IMR-90 (cell line): ENCODE measurements around the gene PPP4C. TPM values are rescaled to one million over a fixed set of nuclear protein-coding genes. Genes with fewer than 3 reads are reported as not detected.

Experiments used
- ATAC-seq: fragments of 200-7000 bp; cut with Tn5 transposase; 2 replicates; pipeline ENCODE4 v1.9.1; 2020; ENCODE audit warnings: low read depth, mild to moderate bottlenecking, moderate library complexity
- BruUV-seq: library from RNA; stranded (reverse); fragments of 400-500 nt; replicated peaks from 2 replicates; lab custom pipeline; 2021; lab: Mats Ljungman, UMichigan
- CTCF ChIA-PET: fragments of 300-600 bp; formaldehyde crosslinking; extraction: SDS; loops from one replicate; lab custom pipeline; 2021; ENCODE audit warnings: antibody characterized with exemption; lab: Yijun Ruan, JAX
- POLR2A ChIA-PET: fragments of 300-600 bp; sonication (Branson Sonifier 250); formaldehyde crosslinking; loops from one replicate; lab custom pipeline; 2022; ENCODE audit warnings: antibody characterized with exemption; ENCODE audit not compliant: unreplicated experiment; lab: Charles Lee
- DNase-seq: peaks from one replicate; pipeline ENCODE4 v3.0.0; 2013
- H2AFZ ChIP-seq: replicated peaks from 2 replicates; pipeline ENCODE3; 2013; ENCODE audit warnings: low read length, mild to moderate bottlenecking; ENCODE audit not compliant: poor library complexity
- H2AK5ac ChIP-seq: 2 replicates; pipeline ENCODE4 v1.6.1; 2013; ENCODE audit warnings: low read depth, low read length, inconsistent platforms
- H2AK9ac ChIP-seq: replicated peaks from 2 replicates; pipeline ENCODE3; 2013; ENCODE audit warnings: mild to moderate bottlenecking, low read depth, low read length, moderate library complexity; ENCODE audit not compliant: poor library complexity
- H2BK120ac ChIP-seq: 2 replicates; pipeline ENCODE4 v1.6.1; 2013; ENCODE audit warnings: low read depth, low read length, inconsistent platforms
- H2BK15ac ChIP-seq: 3 replicates; pipeline ENCODE4 v1.6.1; 2013; ENCODE audit warnings: low read depth, low read length, inconsistent platforms
- H2BK20ac ChIP-seq: 2 replicates; pipeline ENCODE4 v1.6.1; 2013; ENCODE audit warnings: low read depth, mild to moderate bottlenecking, inconsistent platforms, low read length, moderate library complexity
- H2BK5ac ChIP-seq: 2 replicates; pipeline ENCODE4 v1.6.1; 2013; ENCODE audit warnings: mild to moderate bottlenecking, low read depth, low read length, inconsistent platforms; ENCODE audit not compliant: poor library complexity, severe bottlenecking
- H3K14ac ChIP-seq: replicated peaks from 2 replicates; pipeline ENCODE4 v1.6.1; 2013; ENCODE audit warnings: low read depth, low read length, inconsistent platforms
- H3K18ac ChIP-seq: 2 replicates; pipeline ENCODE4 v1.6.1; 2013; ENCODE audit warnings: low read depth, low read length, control low read depth
- H3K23ac ChIP-seq: 2 replicates; pipeline ENCODE4 v1.6.1; 2013; ENCODE audit warnings: low read depth, low read length, inconsistent platforms
- H3K27ac ChIP-seq: 2 replicates; pipeline ENCODE4 v1.5.1; 2013; ENCODE audit warnings: mild to moderate bottlenecking, control low read depth, low read length; ENCODE audit not compliant: insufficient read depth
- H3K27me3 ChIP-seq: 2 replicates; pipeline ENCODE4 v1.6.1; 2013; ENCODE audit warnings: low read length; ENCODE audit not compliant: control insufficient read depth, insufficient read depth
- H3K36me3 ChIP-seq: 2 replicates; pipeline ENCODE4 v1.6.1; 2013; ENCODE audit warnings: low read length, mixed read lengths; ENCODE audit not compliant: control insufficient read depth, insufficient read depth
- H3K4ac ChIP-seq: 2 replicates; pipeline ENCODE4 v1.6.1; 2013; ENCODE audit warnings: low read depth, low read length, inconsistent platforms
- H3K4me1 ChIP-seq: 2 replicates; pipeline ENCODE4 v1.6.1; 2013; ENCODE audit warnings: low read length, mixed read lengths; ENCODE audit not compliant: control insufficient read depth, insufficient read depth
- H3K4me2 ChIP-seq: 2 replicates; pipeline ENCODE4 v1.6.1; 2013; ENCODE audit warnings: low read depth, mild to moderate bottlenecking, control low read depth, low read length, moderate library complexity
- H3K4me3 ChIP-seq: 2 replicates; pipeline ENCODE4 v1.5.1; 2013; ENCODE audit warnings: low read depth, mild to moderate bottlenecking, control low read depth, low read length, moderate library complexity; ENCODE audit not compliant: insufficient read depth
- H3K56ac ChIP-seq: 2 replicates; pipeline ENCODE4 v1.6.1; 2013; ENCODE audit warnings: low read length, inconsistent platforms; ENCODE audit not compliant: insufficient read depth; ENCODE audit errors: extremely low read depth
- H3K79me1 ChIP-seq, 2 experiments: 2 replicates each; pipeline ENCODE4 v1.6.1; 2013; ENCODE audit warnings: low read length in 2 of 2, inconsistent platforms in 1 of 2, low read depth in 1 of 2
- H3K9ac ChIP-seq: 2 replicates; pipeline ENCODE4 v1.6.1; 2013; ENCODE audit warnings: low read depth, low read length, control low read depth
- H3K9me1 ChIP-seq: 2 replicates; pipeline ENCODE4 v1.6.1; 2013; ENCODE audit warnings: low read length, inconsistent platforms; ENCODE audit not compliant: insufficient read depth
- H3K9me3 ChIP-seq: 2 replicates; pipeline ENCODE4 v1.6.1; 2013; ENCODE audit warnings: low read length; ENCODE audit not compliant: control insufficient read depth, insufficient read depth
- H4K20me1 ChIP-seq: 2 replicates; pipeline ENCODE4 v1.6.1; 2013; ENCODE audit warnings: low read length, inconsistent platforms; ENCODE audit not compliant: insufficient read depth
- H4K5ac ChIP-seq: 2 replicates; pipeline ENCODE4 v1.6.1; 2013; ENCODE audit warnings: mild to moderate bottlenecking, low read depth, low read length, control low read depth
- H4K8ac ChIP-seq, 2 experiments: 2 replicates each; pipeline ENCODE4 v1.6.1; 2013; ENCODE audit warnings: low read depth in 2 of 2, low read length in 2 of 2, control low read depth in 1 of 2, inconsistent platforms in 1 of 2
- H4K91ac ChIP-seq: 2 replicates; pipeline ENCODE4 v1.6.1; 2013; ENCODE audit warnings: low read depth, low read length, inconsistent platforms; ENCODE audit not compliant: insufficient read depth
- CTCF ChIP-seq: conservative IDR thresholded peaks from 2 replicates; pipeline ENCODE4 v1.5.1; 2012; ENCODE audit warnings: mild to moderate bottlenecking, low read depth, low read length, improper control_type of control experiment
- FOS ChIP-seq: fragments of 150-350 bp; IDR thresholded peaks from 2 replicates; pipeline ENCODE4 v1.6.1; 2016; ENCODE audit warnings: low read depth, low read length
- USF2 ChIP-seq: fragments of 150-350 bp; IDR thresholded peaks from 2 replicates; pipeline ENCODE4 v1.6.1; 2017; ENCODE audit warnings: mild to moderate bottlenecking, antibody characterized with exemption, low read length, low read depth
- WGBS, 2 experiments: methylation state at CpG; one replicate each; pipeline versions ENCODE4 v1.1.5 to v1.1.7; 2013; ENCODE audit warnings: missing lambda C conversion rate in 2 of 2; ENCODE audit not compliant: insufficient read length in 1 of 2; ENCODE audit errors: extremely low coverage in 2 of 2; 5-methylcytosine and 5-hydroxymethylcytosine counted together
- dilution Hi-C: fragments of 300-500 bp; cut with HindIII; formaldehyde crosslinking; loops from one replicate; pipeline ENCODE4 v1.14.3; 2018; ENCODE audit warnings: low sequenced_read_pairs; ENCODE audit not compliant: unreplicated experiment
- in situ Hi-C: fragments of 300-500 bp; cut with MboI; formaldehyde crosslinking; loops from 3 replicates; pipeline ENCODE4 v1.14.3; 2019; ENCODE audit warnings: low sequenced_read_pairs, inconsistent platforms, mixed read lengths
- intact Hi-C: fragments of 100-400 bp; cut with micrococcal nuclease; formaldehyde crosslinking; loops from 2 replicates; pipeline ENCODE4 v1.10.0; 2022
- polyA plus RNA-seq, 3 experiments: library from polyadenylated mRNA; depleted of rRNA; stranded (reverse); fragments of >200 nt; gene quantifications; 2 replicates each; pipeline ENCODE4 v1.2.3, GENCODE V29; 2012; ENCODE audit warnings: low replicate concordance in 1 of 3
- total RNA-seq: library from RNA; depleted of rRNA; stranded (reverse); fragments of >200 nt; gene quantifications from 2 replicates; pipeline ENCODE4 v1.2.3, GENCODE V29; 2012

The PPP4C gene
- total and polyA plus RNA-seq, 2 of the 4 experiments (the other 2 are of a cell fraction): 200 to 209 TPM

DNA sequence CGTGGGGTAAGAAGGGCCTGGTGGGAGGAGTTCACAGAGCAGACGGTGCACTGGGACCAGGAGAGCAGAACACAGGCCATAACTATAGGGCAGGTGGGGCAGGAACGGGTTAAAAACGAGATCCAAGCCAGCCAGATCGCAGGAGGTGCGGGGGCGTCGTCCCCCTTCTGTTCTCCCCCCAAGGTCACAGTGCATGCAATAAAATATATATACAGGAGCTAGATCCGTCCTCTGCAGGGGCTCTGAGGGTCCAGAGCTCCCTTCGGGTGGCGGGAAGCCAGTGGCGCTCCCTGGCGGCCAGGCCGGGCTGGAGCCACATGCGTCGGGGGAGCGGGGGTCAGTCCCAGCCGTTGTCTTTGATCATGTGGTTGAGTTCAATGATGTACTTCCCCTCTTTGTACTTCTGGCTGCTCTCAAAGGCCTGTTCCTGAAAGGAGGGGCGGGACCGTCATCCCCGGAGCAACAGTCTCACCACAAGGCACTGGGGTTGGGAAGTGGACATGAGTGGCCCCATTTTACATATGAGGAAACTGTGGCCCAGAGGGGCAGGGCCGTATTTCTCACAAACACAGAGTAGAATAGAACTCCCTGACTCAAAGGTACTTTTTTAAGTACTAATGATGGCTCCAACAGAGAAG, 16.7 kb downstream of the PPP4C start:
- Histone ChIP-seq H3K56ac (0 out of 2 replicates have a peak overlapping the region, but pooled peaks have one; percentile 24), H2BK20ac (no peak overlapping the region), H3K9me3 (peaks cover 9% of the 10 kb centered on the region), H2BK120ac (0 out of 2 replicates have a peak overlapping the region, but pooled peaks have one; percentile 18), H3K14ac (peak overlapping the region; percentile 57; the same call in 1 of the 2 replicates), H3K4me1 (peaks cover 14% of the 10 kb centered on the region), H4K91ac (0 out of 2 replicates have a peak overlapping the region, but pooled peaks have one; percentile 2), H3K27me3 (no peaks in the 10 kb centered on the region), H2AK5ac (peak overlapping the region; percentile 48; the same call in 1 of the 2 replicates), H3K23ac (0 out of 2 replicates have a peak overlapping the region, but pooled peaks have one; percentile 41), H3K18ac (no peak overlapping the region), H3K9ac (peak overlapping the region; percentile 7; the same call in 1 of the 2 replicates), H3K4me2 (peak overlapping the region; percentile 58), H4K20me1 (no peaks in the 10 kb centered on the region), H2AFZ (peak overlapping the region; percentile 91), H4K8ac (peak overlapping the region; percentile 54 to 81; a peak in 3 of 4 replicates), H2BK15ac (no peak overlapping the region), H3K9me1 (no peaks in the 10 kb centered on the region), H3K79me1 (peaks cover 0 to 18% of the 10 kb centered on the region in 2 experiments; a peak in 2 of 4 replicates), H3K4me3 (peak overlapping the region; percentile 11; the same call in 1 of the 2 replicates), H2AK9ac (peak overlapping the region; percentile 91), H3K36me3 (peaks cover 6% of the 10 kb centered on the region), H2BK5ac (no peak overlapping the region), H4K5ac (no peak overlapping the region), H3K27ac (no peak overlapping the region), H3K4ac (peak overlapping the region; percentile 52)
- dilution Hi-C loops (no loop called here), intact Hi-C loops (loop anchor here (2.0 to 10.0 kb wide), 2 partner anchors 276 to 312 kb away; partner anchors contain the start of gene ZNF771), in situ Hi-C loops (no loop called here)
- ChIA-PET CTCF (interaction anchor here (0.5 to 1.5 kb wide), 7 partner anchors 10 to 1244 kb away, joined by 3 to 5 read pairs (median 4); no protein-coding TSS in a partner anchor), POLR2A (no interaction called here)
- peak; percentile 27 for DNase-seq
- no peak for TF ChIP-seq FOS
- 0 out of 2 replicates have a peak, but pooled peaks have one; percentile 25 for TF ChIP-seq USF2
- peak; percentile 44 for TF ChIP-seq CTCF
- WGBS, 2 experiments: 17% methylated on average over 6 of the region's 22 CpGs; no CpG with 5 or more reads in 1 of the 2 experiments
- no peak for ATAC-seq
- no TSS peak for BruUV-seq
